Upper lobe of left lung (tissue), 4 donors: Measurements from ENCODE around the gene CHAF1A.
A peak's percentile ranks its signal among the peaks of the same experiment; 100 is the strongest.

Experiments used
- EP300 ChIP-seq, 4 donors: sonication (generic); formaldehyde crosslinking; IDR thresholded peaks; one replicate each; pipeline ENCODE4 v1.5.1; 2017; ENCODE audit warnings: antibody characterized with exemption in 4 of 4, control low read depth in 2 of 4
- TF ChIP-seq, protein P1 (sequence below), 6 experiments: fragments of 450-650 bp in 4 of 6; fragments of 200-600 bp in 2 of 6; sonication (generic) in 2 of 6; IDR thresholded peaks; one replicate each; pipeline ENCODE4 v1.5.1; 2016 to 2019; ENCODE audit warnings: antibody characterized with exemption in 6 of 6

GRCh38 chr19:4369888-4370260 lies 32.6 kb upstream of the CHAF1A start:
- TF ChIP-seq EP300 (IDR thresholded peaks at IDR 0.05) = no peak
- TF ChIP-seq, protein P1, sequence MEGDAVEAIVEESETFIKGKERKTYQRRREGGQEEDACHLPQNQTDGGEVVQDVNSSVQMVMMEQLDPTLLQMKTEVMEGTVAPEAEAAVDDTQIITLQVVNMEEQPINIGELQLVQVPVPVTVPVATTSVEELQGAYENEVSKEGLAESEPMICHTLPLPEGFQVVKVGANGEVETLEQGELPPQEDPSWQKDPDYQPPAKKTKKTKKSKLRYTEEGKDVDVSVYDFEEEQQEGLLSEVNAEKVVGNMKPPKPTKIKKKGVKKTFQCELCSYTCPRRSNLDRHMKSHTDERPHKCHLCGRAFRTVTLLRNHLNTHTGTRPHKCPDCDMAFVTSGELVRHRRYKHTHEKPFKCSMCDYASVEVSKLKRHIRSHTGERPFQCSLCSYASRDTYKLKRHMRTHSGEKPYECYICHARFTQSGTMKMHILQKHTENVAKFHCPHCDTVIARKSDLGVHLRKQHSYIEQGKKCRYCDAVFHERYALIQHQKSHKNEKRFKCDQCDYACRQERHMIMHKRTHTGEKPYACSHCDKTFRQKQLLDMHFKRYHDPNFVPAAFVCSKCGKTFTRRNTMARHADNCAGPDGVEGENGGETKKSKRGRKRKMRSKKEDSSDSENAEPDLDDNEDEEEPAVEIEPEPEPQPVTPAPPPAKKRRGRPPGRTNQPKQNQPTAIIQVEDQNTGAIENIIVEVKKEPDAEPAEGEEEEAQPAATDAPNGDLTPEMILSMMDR (IDR thresholded peaks at IDR 0.05) = peak in 5 of 6 experiments; percentile 12 to 68 (median 53)
